NCI-H524 treated with DMSO at 0.1 percent for 48 hours (cell line): ENCODE measurements around the gene HIC1.

Source experiments
- DNase-seq: peaks from one replicate; lab custom pipeline; 2025; lab: John Stamatoyannopoulos, UW

The HIC1 gene

GRCh38 chr17:2107050-2107449 is 52.1 kb downstream of the HIC1 start:
- DNase-seq, result no peak

DNA sequence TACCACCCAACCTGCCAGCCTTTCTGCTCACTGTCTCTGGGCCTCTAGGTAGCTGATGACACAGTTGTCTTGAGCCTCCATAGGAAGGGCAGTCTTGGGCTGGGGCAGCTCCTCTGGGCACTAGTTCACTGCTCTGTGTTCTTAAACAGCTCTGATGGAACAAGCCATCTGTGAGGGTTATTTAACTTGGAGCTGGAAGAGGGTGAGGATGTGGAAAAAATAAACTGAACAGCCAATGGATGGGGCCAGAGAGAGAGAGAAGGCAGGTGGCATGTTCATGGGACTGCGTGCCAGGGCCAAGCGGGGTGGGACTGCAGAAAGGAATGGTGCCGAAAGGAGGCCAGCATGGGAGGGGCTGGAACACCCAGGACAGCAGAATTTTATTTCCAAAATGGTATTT is 52.6 kb downstream of the HIC1 start:
- DNase-seq, result no peak

DNA sequence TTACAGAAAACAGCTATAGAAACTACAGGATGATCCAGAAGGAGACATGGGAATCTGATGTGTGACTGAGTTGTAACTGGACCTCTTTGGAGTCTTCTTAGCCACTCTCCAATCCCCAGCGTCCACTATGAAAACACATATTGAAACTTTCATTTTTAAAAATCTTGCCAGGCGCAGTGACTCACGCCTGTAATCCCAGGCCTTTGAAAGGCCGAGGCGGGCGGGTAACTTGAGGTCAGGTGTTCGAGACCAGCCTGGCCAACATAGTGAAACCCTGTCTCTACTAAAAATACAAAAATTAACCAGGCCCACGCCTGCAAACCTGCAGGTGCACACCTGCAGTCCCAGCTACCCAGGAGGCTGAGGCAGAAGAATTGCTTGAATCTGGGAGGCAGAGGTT is 53.3 kb downstream of the HIC1 start:
- DNase-seq, result no peak

- no peak for DNase-seq
Measured at GRCh38 chr17:2110436-2110835, 55.5 kb downstream of the HIC1 start.

- DNase-seq, result no peak
Measured at GRCh38 chr17:2111691-2112090, 56.8 kb downstream of the HIC1 start.
